GM10266 (cell line): Measurements from ENCODE around the gene U2AF2.

Experiments used
- DNase-seq: peaks from one replicate; pipeline ENCODE4 v3.0.0; 2012; ENCODE audit errors: extremely low spot score
- TF ChIP-seq, protein P1 (sequence below): IDR thresholded peaks from 2 replicates; pipeline ENCODE4 v1.5.1; 2012; ENCODE audit warnings: mild to moderate bottlenecking, low read depth; ENCODE audit not compliant: control insufficient read depth, insufficient read depth; ENCODE audit errors: missing control alignments

Gene U2AF2

GRCh38 chr19:55694656-55695491, 40.0 kb downstream of the U2AF2 start:
- no peak for DNase-seq
- TF ChIP-seq, protein P1, sequence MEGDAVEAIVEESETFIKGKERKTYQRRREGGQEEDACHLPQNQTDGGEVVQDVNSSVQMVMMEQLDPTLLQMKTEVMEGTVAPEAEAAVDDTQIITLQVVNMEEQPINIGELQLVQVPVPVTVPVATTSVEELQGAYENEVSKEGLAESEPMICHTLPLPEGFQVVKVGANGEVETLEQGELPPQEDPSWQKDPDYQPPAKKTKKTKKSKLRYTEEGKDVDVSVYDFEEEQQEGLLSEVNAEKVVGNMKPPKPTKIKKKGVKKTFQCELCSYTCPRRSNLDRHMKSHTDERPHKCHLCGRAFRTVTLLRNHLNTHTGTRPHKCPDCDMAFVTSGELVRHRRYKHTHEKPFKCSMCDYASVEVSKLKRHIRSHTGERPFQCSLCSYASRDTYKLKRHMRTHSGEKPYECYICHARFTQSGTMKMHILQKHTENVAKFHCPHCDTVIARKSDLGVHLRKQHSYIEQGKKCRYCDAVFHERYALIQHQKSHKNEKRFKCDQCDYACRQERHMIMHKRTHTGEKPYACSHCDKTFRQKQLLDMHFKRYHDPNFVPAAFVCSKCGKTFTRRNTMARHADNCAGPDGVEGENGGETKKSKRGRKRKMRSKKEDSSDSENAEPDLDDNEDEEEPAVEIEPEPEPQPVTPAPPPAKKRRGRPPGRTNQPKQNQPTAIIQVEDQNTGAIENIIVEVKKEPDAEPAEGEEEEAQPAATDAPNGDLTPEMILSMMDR: no peak

GRCh38 chr19:55695511-55696290, 40.9 kb downstream of the U2AF2 start:
- DNase-seq: no peak
- TF ChIP-seq, protein P1: no peak

GRCh38 chr19:55696301-55697068, 41.6 kb downstream of the U2AF2 start:
- TF ChIP-seq, protein P1: no peak
- DNase-seq: no peak

- TF ChIP-seq, protein P1: no peak
- DNase-seq: no peak
Observed at GRCh38 chr19:55697069-55697440, 42.2 kb downstream of the U2AF2 start.

DNA sequence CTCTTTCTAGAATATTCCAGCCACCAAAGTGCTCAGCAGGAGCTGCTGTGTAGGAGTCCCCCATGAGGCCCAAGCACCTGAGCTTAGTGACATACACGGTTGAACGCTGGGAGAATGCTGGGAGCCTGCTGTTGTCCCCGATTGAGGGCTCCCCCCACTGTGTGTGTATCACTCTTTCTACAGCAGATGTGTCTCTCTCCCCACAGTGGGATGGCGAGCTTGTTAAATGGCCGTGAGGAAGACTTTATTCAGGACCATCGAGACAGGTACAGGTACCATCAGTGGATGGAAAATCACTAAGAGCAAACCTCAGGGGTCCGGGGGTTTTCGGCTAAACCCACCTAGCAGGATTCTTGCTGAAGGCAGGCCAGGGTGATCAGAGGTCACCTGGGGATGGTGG, 42.9 kb downstream of the U2AF2 start:
- DNase-seq: no peak
- TF ChIP-seq, protein P1: no peak

DNA sequence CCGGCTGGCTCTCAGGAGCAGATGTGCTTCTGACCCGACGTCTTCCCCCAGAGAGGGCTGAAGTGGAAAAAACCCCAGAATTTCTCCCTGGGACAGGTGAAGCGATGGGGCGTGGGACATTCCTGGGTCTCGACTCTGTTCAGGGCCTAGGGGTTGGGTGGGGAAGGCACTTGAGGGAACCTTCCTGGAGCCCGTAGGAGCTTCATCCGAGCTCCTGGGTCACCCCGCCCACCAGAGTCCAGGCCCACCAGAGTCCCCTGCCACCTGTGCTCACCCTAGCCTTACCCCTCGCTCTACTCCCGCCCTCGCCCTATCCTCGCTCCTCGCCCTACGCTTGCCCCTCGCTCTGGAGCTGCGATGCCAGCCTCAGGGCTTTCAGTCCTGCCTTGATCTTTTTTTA, 43.4 kb downstream of the U2AF2 start:
- TF ChIP-seq, protein P1: no peak
- no peak for DNase-seq
